Psoas muscle (tissue), 8 donors: ENCODE results near the gene DENND1B. TPM values are rescaled to one million over a fixed set of nuclear protein-coding genes. Genes with fewer than 3 reads are reported as not detected.

Source experiments
- ATAC-seq, 4 donors: fragments of 200-7000 bp; cut with Tn5 transposase; one replicate each; pipeline ENCODE4 v1.9.1; 2020; ENCODE audit warnings: moderate library complexity in 3 of 4, mild to moderate bottlenecking in 2 of 4
- DNase-seq, 2 donors: peaks; one replicate each; pipeline ENCODE4 v3.0.0-alpha.2; 2020
- H3K27ac ChIP-seq: fragments of 200-600 bp; one replicate; pipeline ENCODE4 v1.8.0; 2022
- H3K27me3 ChIP-seq, 3 donors: fragments of 200-600 bp in 1 of 3; one replicate each; pipeline versions ENCODE4 v1.6.1 to v1.8.0; 2013 to 2022; ENCODE audit warnings: low read length in 2 of 3, mild to moderate bottlenecking in 2 of 3, moderate library complexity in 1 of 3; ENCODE audit not compliant: insufficient read depth in 3 of 3
- H3K36me3 ChIP-seq, 2 donors: fragments of 200-600 bp in 1 of 2; one replicate each; pipeline versions ENCODE4 v1.6.1 to v1.8.0; 2013 to 2022; ENCODE audit warnings: low read depth in 1 of 2, mild to moderate bottlenecking in 1 of 2, moderate library complexity in 1 of 2; ENCODE audit not compliant: insufficient read depth in 1 of 2
- H3K4me1 ChIP-seq: fragments of 200-600 bp; one replicate; pipeline ENCODE4 v1.8.0; 2022
- H3K4me3 ChIP-seq: fragments of 200-600 bp; one replicate; pipeline ENCODE4 v1.8.0; 2022; ENCODE audit warnings: mild to moderate bottlenecking
- H3K9me3 ChIP-seq: fragments of 200-600 bp; one replicate; pipeline ENCODE4 v1.8.0; 2022
- CTCF ChIP-seq: fragments of 200-600 bp; IDR thresholded peaks from one replicate; pipeline ENCODE4 v1.8.0; 2022; ENCODE audit warnings: antibody characterized with exemption
- WGBS, 3 donors: extraction: QIAGEN DNeasy Blood & Tissue Kit; methylation state at CpG; one replicate each; pipeline versions ENCODE4 v1.1.6 to v1.1.7; 2013; 5-methylcytosine and 5-hydroxymethylcytosine counted together
- intact Hi-C, 2 donors: fragments of 100-400 bp; cut with DNase I; formaldehyde crosslinking; loops; one replicate each; pipeline versions ENCODE4 v1.11.0 to v1.14.2; 2022
- polyA plus RNA-seq, 3 donors: library from polyadenylated mRNA; stranded (reverse); fragments of 200-250 nt; gene quantifications; one replicate each; pipeline ENCODE4 v1.2.3, GENCODE V29; 2013
- total RNA-seq, 4 donors: library from RNA; stranded (reverse); fragmentation: NEBNext Ultra II Directional in 2 of 4; extraction: Animal tissue kit (Norgen Biotek cat#: 25700) in 2 of 4; gene quantifications; one replicate each; pipeline versions ENCODE4 v1.2.1 to v1.2.4, GENCODE V29; 2021 to 2023
- donor health status: healthy with polysubstance abuse.
- donor health status: DM: no; HTN: no; CAD: no; lungs with moderate emphysema.
- donor health status: Bipolar disorder and iron deficiency.
- donor health status: healthy.
- donor health status: DM: yes; HTN: yes; CAD: no.
- donor health status: DM: no; HTN: no; CAD: no.
- donor health status: DM: no; HTN: no; CAD: no.
- donor health status: DM: yes; HTN: yes; CAD: no.

The DENND1B gene
- total and polyA plus RNA-seq, 7 donors = 1.4 to 11.5 (median 6.2) TPM

- no peak overlapping the region for H3K27ac ChIP-seq
- H3K4me3 ChIP-seq = no peak overlapping the region
- intact Hi-C loops = no loop called here
- ATAC-seq (no peak), DNase-seq (no peak)
- peaks cover 18% of the 10 kb centered on the region for H3K4me1 ChIP-seq
- no peaks in the 10 kb centered on the region for H3K9me3 ChIP-seq
- no peaks in the 10 kb centered on the region for H3K36me3 ChIP-seq
- TF ChIP-seq CTCF = no peak
- H3K27me3 ChIP-seq = no peaks in the 10 kb centered on the region
These were observed 153.5 kb downstream of the DENND1B start for GRCh38 chr1:197621761-197622160.

DNA sequence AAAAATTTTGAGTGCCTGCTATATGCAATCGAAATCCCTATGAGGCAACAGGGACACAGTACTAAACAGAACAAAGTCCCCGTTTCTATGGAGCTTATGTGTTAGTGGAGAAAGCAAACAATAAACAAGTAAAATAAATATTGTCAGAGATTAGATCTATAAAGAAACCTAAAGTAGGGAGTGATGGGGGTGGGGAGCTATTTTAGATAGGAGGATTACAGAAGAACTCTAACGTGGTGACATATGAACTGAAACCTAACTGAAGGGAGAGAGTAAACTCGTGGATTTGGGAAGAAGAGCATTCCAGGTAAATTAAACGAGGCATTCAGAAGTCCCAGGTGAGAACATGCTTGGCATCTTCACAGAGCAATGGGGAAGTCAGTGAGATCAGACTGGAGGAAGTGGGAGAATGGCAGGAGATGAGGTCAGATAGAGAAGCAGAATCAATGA lies 154.5 kb downstream of the DENND1B start:
- H3K4me3 ChIP-seq = no peak overlapping the region
- H3K36me3 ChIP-seq = no peaks in the 10 kb centered on the region
- intact Hi-C loops = no loop called here
- H3K27ac ChIP-seq = no peak overlapping the region
- TF ChIP-seq CTCF = no peak
- H3K4me1 ChIP-seq = peaks cover 18% of the 10 kb centered on the region
- H3K9me3 ChIP-seq = no peaks in the 10 kb centered on the region
- DNase-seq = no peak
- 64 to 74% (median 69%) methylated on average over 5 of the region's 5 CpGs for WGBS, 3 donors
- H3K27me3 ChIP-seq = no peaks in the 10 kb centered on the region
- peak in 1 of 4 donors; percentile 32 for ATAC-seq

DNA sequence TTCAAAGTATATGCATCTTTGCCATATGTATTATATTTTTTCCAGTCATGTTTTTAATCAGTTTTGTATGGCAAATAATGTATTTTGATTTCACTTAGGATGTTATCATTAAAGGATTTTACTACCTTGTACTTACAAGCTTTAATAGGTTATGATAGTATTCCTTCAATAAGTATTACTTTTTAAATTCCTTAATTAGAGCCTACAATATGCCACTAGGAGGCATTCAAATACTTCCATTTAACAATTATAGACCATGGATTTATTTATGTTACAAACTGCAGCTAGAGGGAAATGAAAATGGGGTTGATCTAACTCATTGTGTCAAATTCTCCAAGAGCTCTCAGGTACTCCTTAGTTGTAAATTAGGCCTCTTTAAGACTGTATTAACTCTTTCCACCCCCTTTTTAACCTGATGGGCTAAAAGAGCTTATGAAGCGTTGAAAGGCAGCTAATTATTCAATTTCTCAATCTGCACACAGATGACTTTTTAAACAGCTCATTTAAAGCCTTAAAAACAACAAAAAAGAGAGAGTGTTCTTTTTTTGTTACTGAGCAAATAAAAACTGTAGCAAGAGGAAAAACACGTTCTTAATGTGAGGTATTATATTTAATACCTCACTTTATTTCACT lies 156.2 kb downstream of the DENND1B start:
- H3K9me3 ChIP-seq = no peaks in the 10 kb centered on the region
- intact Hi-C loops = loop anchor here (5.0 to 10.0 kb wide), 3 partner anchors 248 to 846 kb away; no protein-coding TSS in a partner anchor
- ATAC-seq (peak in 1 of 4 donors; percentile 57), DNase-seq (no peak)
- peak; percentile 40 for TF ChIP-seq CTCF
- no peaks in the 10 kb centered on the region for H3K27me3 ChIP-seq
- no peak overlapping the region for H3K27ac ChIP-seq
- H3K36me3 ChIP-seq = no peaks in the 10 kb centered on the region
- no peak overlapping the region for H3K4me3 ChIP-seq
- peaks cover 23% of the 10 kb centered on the region for H3K4me1 ChIP-seq
- WGBS, 3 donors = 31 to 46% (median 31%) methylated on average over 2 of the region's 2 CpGs

- no peak for TF ChIP-seq CTCF
- DNase-seq (no peak), ATAC-seq (peak in 2 of 4 donors; percentile 57 to 69)
- intact Hi-C loops = loop anchor here (5.0 to 10.0 kb wide), 3 partner anchors 249 to 847 kb away; no protein-coding TSS in a partner anchor
- WGBS, 3 donors = 6 to 16% (median 14%) methylated on average over 3 of the region's 3 CpGs
- H3K9me3 ChIP-seq = no peaks in the 10 kb centered on the region
- no peak overlapping the region for H3K4me3 ChIP-seq
- H3K4me1 ChIP-seq = peaks cover 23% of the 10 kb centered on the region
- H3K27ac ChIP-seq = no peak overlapping the region
- no peaks in the 10 kb centered on the region for H3K27me3 ChIP-seq
- no peaks in the 10 kb centered on the region for H3K36me3 ChIP-seq
These were observed 157.2 kb downstream of the DENND1B start for GRCh38 chr1:197618061-197618460.

DNA sequence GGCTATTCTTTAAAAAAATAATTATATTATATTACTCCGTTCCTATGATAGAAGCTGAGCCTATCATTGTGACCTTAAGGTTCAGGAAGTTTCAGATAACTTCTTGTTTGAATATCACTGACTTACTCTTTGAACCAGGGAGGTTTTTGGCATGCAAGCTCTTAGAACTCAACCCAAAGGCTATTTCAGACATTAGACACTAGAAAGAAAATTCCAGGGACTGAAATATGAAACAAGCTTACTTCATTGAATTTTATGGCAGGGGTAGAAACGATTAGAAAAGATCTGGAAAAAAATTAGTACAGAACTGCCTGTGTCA lies 159.6 kb downstream of the DENND1B start:
- intact Hi-C loops = loop anchor here (5.0 to 10.0 kb wide), 3 partner anchors 252 to 849 kb away; no protein-coding TSS in a partner anchor
- ATAC-seq (no peak), DNase-seq (no peak)
- peaks cover 21% of the 10 kb centered on the region for H3K4me1 ChIP-seq
- no peaks in the 10 kb centered on the region for H3K9me3 ChIP-seq
- WGBS, 3 donors = 27 to 39% (median 27%) methylated on average over 2 of the region's 2 CpGs
- H3K27ac ChIP-seq = no peak overlapping the region
- H3K27me3 ChIP-seq = no peaks in the 10 kb centered on the region
- H3K4me3 ChIP-seq = no peak overlapping the region
- TF ChIP-seq CTCF = no peak
- H3K36me3 ChIP-seq = no peaks in the 10 kb centered on the region
